Activated CD8-positive, alpha-beta T cell treated with anti-CD3 and anti-CD28 coated beads for 36 hours (primary cell): ENCODE measurements around the gene SLC16A5. TPM values are rescaled to one million over a fixed set of nuclear protein-coding genes. Genes with fewer than 3 reads are reported as not detected.

ENCODE experiments used
- ATAC-seq: fragments of 200-7000 bp; cut with Tn5 transposase; one replicate; pipeline ENCODE4 v1.10.0; 2021; ENCODE audit warnings: mild to moderate bottlenecking, moderate library complexity
- CTCF ChIA-PET: fragments of 350-600 bp; sonication (Branson Sonifier 250); formaldehyde crosslinking; loops from one replicate; lab custom pipeline; 2021; ENCODE audit warnings: antibody characterized with exemption; lab: Charles Lee
- POLR2A ChIA-PET: fragments of 350-600 bp; sonication (Branson Sonifier 250); formaldehyde crosslinking; loops from one replicate; lab custom pipeline; 2021; ENCODE audit warnings: antibody characterized with exemption; lab: Charles Lee
- DNase-seq: peaks from one replicate; pipeline ENCODE4 v3.0.0-alpha.2; 2020
- H3K27ac Mint-ChIP-seq: one replicate; pipeline ENCODE4 v1.8.0; 2021; ENCODE audit warnings: mild to moderate bottlenecking, mixed read lengths
- H3K27me3 Mint-ChIP-seq: one replicate; pipeline ENCODE4 v1.8.0; 2021; ENCODE audit warnings: mixed read lengths
- H3K36me3 Mint-ChIP-seq: one replicate; pipeline ENCODE4 v1.8.0; 2021; ENCODE audit warnings: low read depth, mixed read lengths
- H3K4me1 Mint-ChIP-seq: one replicate; pipeline ENCODE4 v1.8.0; 2021; ENCODE audit warnings: low read depth, mixed read lengths
- H3K4me3 Mint-ChIP-seq: one replicate; pipeline ENCODE4 v1.8.0; 2021; ENCODE audit warnings: mild to moderate bottlenecking, moderate library complexity, mixed read lengths
- H3K9me3 Mint-ChIP-seq: one replicate; pipeline ENCODE4 v1.8.0; 2021; ENCODE audit warnings: mixed read lengths
- CTCF ChIP-seq: fragments of 200-600 bp; IDR thresholded peaks from one replicate; pipeline ENCODE4 v1.8.0; 2022; ENCODE audit warnings: antibody characterized with exemption, mild to moderate bottlenecking
- intact Hi-C: fragments of 100-400 bp; cut with micrococcal nuclease; formaldehyde crosslinking; loops from one replicate; pipeline ENCODE4 v1.10.0; 2022
- total RNA-seq, 2 experiments: library from RNA; stranded (reverse); gene quantifications; one replicate each; pipeline ENCODE4 v1.2.3, GENCODE V29; 2021

SLC16A5 gene
- total RNA-seq, 2 experiments from 2014 or later = 2.0 to 2.8 TPM

GRCh38 chr17:75046407-75047289 lies 41.1 kb upstream of the SLC16A5 start, which contains the start of the genes ATP5PD and KCTD2:
Gene ATP5PD, minus strand, starts transcription at chr17:75046969. Its CDS starts 4,319 bp downstream, at chr17:75042650.
Gene KCTD2, plus strand, starts transcription at chr17:75047225. Its CDS starts 26 bp downstream, at chr17:75047251.
- no peaks in the 10 kb centered on the region for H3K27me3 Mint-ChIP-seq
- H3K36me3 Mint-ChIP-seq = peaks cover 7% of the 10 kb centered on the region
- peak within 1 kb of the TSS; percentile 98 for H3K4me3 Mint-ChIP-seq
- no peak for TF ChIP-seq CTCF
- CTCF ChIA-PET = interaction anchor here (0.5 to 1.2 kb wide), 4 partner anchors 35 to 184 kb away, joined by 3 to 4 read pairs (median 3); partner anchors contain the start of gene MRPL58
- POLR2A ChIA-PET = interaction anchor here (0.6 to 2.1 kb wide), 7 partner anchors 8 to 99 kb away, joined by 3 to 14 read pairs (median 5); partner anchors contain the start of gene MRPL58
- ATAC-seq (peak; percentile 95), DNase-seq (peak; percentile 96)
- no peaks in the 10 kb centered on the region for H3K9me3 Mint-ChIP-seq
- peak within 1 kb of the TSS; percentile 92 for H3K27ac Mint-ChIP-seq
- intact Hi-C loops = no loop called here
- peaks cover 40% of the 10 kb centered on the region for H3K4me1 Mint-ChIP-seq

GRCh38 chr17:75047398-75048098 lies 40.2 kb upstream of the SLC16A5 start:
- ChIA-PET CTCF (interaction anchor here (1.3 to 2.0 kb wide), 2 partner anchors 12 to 67 kb away, joined by 5 to 10 read pairs; no protein-coding TSS in a partner anchor), POLR2A (interaction anchor here (1.0 to 2.1 kb wide), 8 partner anchors 9 to 98 kb away, joined by 3 to 14 read pairs (median 4); partner anchors contain the start of gene ARMC7)
- ATAC-seq (no peak), DNase-seq (peak; percentile 54)
- peaks cover 6% of the 10 kb centered on the region for H3K36me3 Mint-ChIP-seq
- H3K27me3 Mint-ChIP-seq = no peaks in the 10 kb centered on the region
- H3K9me3 Mint-ChIP-seq = no peaks in the 10 kb centered on the region
- peak overlapping the region; percentile 90 for H3K27ac Mint-ChIP-seq
- intact Hi-C loops = no loop called here
- no peak for TF ChIP-seq CTCF
- H3K4me3 Mint-ChIP-seq = peak overlapping the region; percentile 98
- peaks cover 40% of the 10 kb centered on the region for H3K4me1 Mint-ChIP-seq

- POLR2A ChIA-PET = interaction anchor here (0.6 to 1.6 kb wide), 6 partner anchors 8 to 487 kb away, joined by 3 to 9 read pairs (median 4); partner anchors contain the start of gene ARMC7
- Mint-ChIP-seq H3K27ac (peak overlapping the region; percentile 90), H3K36me3 (peaks cover 10% of the 10 kb centered on the region), H3K4me3 (peak overlapping the region; percentile 98), H3K9me3 (no peaks in the 10 kb centered on the region), H3K4me1 (peaks cover 40% of the 10 kb centered on the region), H3K27me3 (no peaks in the 10 kb centered on the region)
- DNase-seq (no peak), ATAC-seq (no peak)
- intact Hi-C loops = no loop called here
- TF ChIP-seq CTCF = no peak
- CTCF ChIA-PET = interaction anchor here (0.8 to 2.1 kb wide), 7 partner anchors 12 to 153 kb away, joined by 3 to 11 read pairs (median 5); partner anchors contain the start of gene NT5C
Observed at GRCh38 chr17:75048249-75048878, 39.4 kb upstream of the SLC16A5 start.

- intact Hi-C loops = no loop called here
- Mint-ChIP-seq H3K4me1 (peaks cover 37% of the 10 kb centered on the region), H3K4me3 (no peak overlapping the region), H3K27ac (no peak overlapping the region), H3K27me3 (no peaks in the 10 kb centered on the region), H3K36me3 (peaks cover 11% of the 10 kb centered on the region), H3K9me3 (no peaks in the 10 kb centered on the region)
- ChIA-PET CTCF (interaction anchor here (0.8 to 2.1 kb wide), 7 partner anchors 11 to 152 kb away, joined by 3 to 11 read pairs (median 5); partner anchors contain the start of gene NT5C), POLR2A (interaction anchor here (0.6 to 1.6 kb wide), 5 partner anchors 9 to 486 kb away, joined by 3 to 9 read pairs (median 4); partner anchors contain the start of gene ARMC7)
- no peak for DNase-seq
- TF ChIP-seq CTCF = no peak
- ATAC-seq = no peak
Observed at GRCh38 chr17:75049057-75049456, 38.7 kb upstream of the SLC16A5 start.
